Gastroesophageal sphincter (tissue), 4 donors: ENCODE measurements around the gene IL34. TPM values are rescaled to one million over a fixed set of nuclear protein-coding genes. Genes with fewer than 3 reads are reported as not detected.

Experiments
- ATAC-seq: fragments of 150-250 bp; one replicate; pipeline ENCODE4 v1.9.1; 2016; ENCODE audit warnings: mild to moderate bottlenecking, moderate library complexity
- H3K27ac ChIP-seq, 4 donors: fragments of 200-600 bp; sonication (generic) in 3 of 4; 1 replicate in 3 of 4; 2 replicates in 1 of 4; pipeline ENCODE4 v1.5.1; 2016 to 2019
- H3K27me3 ChIP-seq: fragments of 200-600 bp; sonication (generic); one replicate; pipeline ENCODE4 v1.5.1; 2019
- H3K36me3 ChIP-seq, 2 donors: fragments of 200-600 bp; sonication (generic); one replicate each; pipeline ENCODE4 v1.5.1; 2019; ENCODE audit warnings: control low read depth in 1 of 2
- H3K4me1 ChIP-seq, 3 donors: fragments of 200-600 bp; sonication (generic); 1 replicate in 2 of 3; 2 replicates in 1 of 3; pipeline ENCODE4 v1.5.1; 2016 to 2019; ENCODE audit warnings: control low read depth in 2 of 3
- H3K4me3 ChIP-seq, 2 donors: fragments of 200-600 bp; sonication (generic); one replicate each; pipeline ENCODE4 v1.5.1; 2019; ENCODE audit warnings: mild to moderate bottlenecking in 1 of 2, moderate library complexity in 1 of 2
- H3K9me3 ChIP-seq, 3 donors: fragments of 200-600 bp; sonication (generic); one replicate each; pipeline ENCODE4 v1.5.1; 2017 to 2019; ENCODE audit warnings: control low read depth in 2 of 3
- CTCF ChIP-seq, 4 experiments: fragments of 200-600 bp in 2 of 4; fragments of 450-650 bp in 2 of 4; sonication (generic) in 1 of 4; IDR thresholded peaks; one replicate each; pipeline ENCODE4 v1.5.1; 2017 to 2019; ENCODE audit warnings: antibody characterized with exemption in 4 of 4, mild to moderate bottlenecking in 2 of 4, moderate library complexity in 2 of 4
- EP300 ChIP-seq: sonication (generic); formaldehyde crosslinking; IDR thresholded peaks from one replicate; pipeline ENCODE4 v1.6.1; 2017; ENCODE audit warnings: antibody characterized with exemption, mild to moderate bottlenecking
- POLR2A ChIP-seq, 2 donors: fragments of 450-650 bp; IDR thresholded peaks; one replicate each; pipeline ENCODE4 v1.6.1; 2017; ENCODE audit warnings: antibody characterized with exemption in 2 of 2, mild to moderate bottlenecking in 2 of 2, moderate library complexity in 1 of 2
- POLR2AphosphoS5 ChIP-seq: sonication (generic); formaldehyde crosslinking; IDR thresholded peaks from one replicate; pipeline ENCODE4 v1.6.1; 2017; ENCODE audit warnings: antibody characterized with exemption
- WGBS, 2 donors: methylation state at CpG; one replicate each; pipeline ENCODE4 v1.1.5; 2018; ENCODE audit warnings: low coverage in 1 of 2; 5-methylcytosine and 5-hydroxymethylcytosine counted together
- total RNA-seq, 4 donors: library from RNA; depleted of rRNA; stranded (reverse); fragments of >200 nt; gene quantifications; one replicate each; pipeline ENCODE4 v1.1.0, GENCODE V29; 2016

IL34 gene
- total RNA-seq, 4 donors from 2014 or later, result 1.6 to 4.1 (median 2.8) TPM

- TF ChIP-seq POLR2A (IDR thresholded peaks at IDR 0.05), result no peak
- no peak for TF ChIP-seq CTCF (IDR thresholded peaks at IDR 0.05)
- no peak for TF ChIP-seq POLR2AphosphoS5
- TF ChIP-seq EP300, result no peak
- no peaks in the 10 kb centered on the region for H3K9me3 ChIP-seq
- H3K4me3 ChIP-seq, result no peak overlapping the region
- H3K36me3 ChIP-seq, result no peaks in the 10 kb centered on the region
- 88 to 92% methylated on average over 2 to 4 of the region's 4 CpGs for WGBS, 2 donors
- H3K27me3 ChIP-seq, result no peaks in the 10 kb centered on the region
- no peak for ATAC-seq
- H3K4me1 ChIP-seq, result peaks cover 0 to 8% (median 0%) of the 10 kb centered on the region in 3 donors
- H3K27ac ChIP-seq, result peak overlapping the region in 2 of 4 donors; percentile 65 to 66
Measured at GRCh38 chr16:70653406-70653805, 7.0 kb downstream of the IL34 start.

GRCh38 chr16:70653809-70654771 lies 7.7 kb downstream of the IL34 start:
- 1 to 2% methylated on average over 12 of the region's 35 CpGs for WGBS, 2 donors
- no peak for TF ChIP-seq EP300
- peak in 3 of 4 experiments; percentile 90 to 98 (median 96) for TF ChIP-seq CTCF (IDR thresholded peaks at IDR 0.05)
- TF ChIP-seq POLR2A (IDR thresholded peaks at IDR 0.05), result no peak
- peak; percentile 82 for TF ChIP-seq POLR2AphosphoS5
- no peaks in the 10 kb centered on the region for H3K36me3 ChIP-seq

GRCh38 chr16:70656065-70656711 lies 9.8 kb downstream of the IL34 start:
- Histone ChIP-seq H3K27ac (no peak overlapping the region), H3K27me3 (no peaks in the 10 kb centered on the region), H3K4me1 (peaks cover 0 to 18% (median 0%) of the 10 kb centered on the region in 3 donors), H3K4me3 (no peak overlapping the region), H3K9me3 (no peaks in the 10 kb centered on the region), H3K36me3 (no peaks in the 10 kb centered on the region)
- whole genome bisulfite sequencing, 2 donors, result 78 to 92% methylated on average over 2 to 3 of the region's 8 CpGs
- no peak for TF ChIP-seq CTCF (IDR thresholded peaks at IDR 0.05)
- TF ChIP-seq POLR2A (IDR thresholded peaks at IDR 0.05), result no peak
- TF ChIP-seq EP300, result no peak
- TF ChIP-seq POLR2AphosphoS5, result no peak
- no peak for ATAC-seq

More at GRCh38 chr16:70653809-70654771, 7.7 kb downstream of the IL34 start:
- Histone ChIP-seq H3K4me3 (peak overlapping the region in 1 of 2 donors; percentile 30), H3K27me3 (no peaks in the 10 kb centered on the region), H3K9me3 (no peaks in the 10 kb centered on the region), H3K4me1 (peaks cover 0 to 8% (median 0%) of the 10 kb centered on the region in 3 donors), H3K27ac (peak overlapping the region in 3 of 4 donors; percentile 41 to 66 (median 65))
- peak; percentile 77 for ATAC-seq

GRCh38 chr16:70656712-70657263 lies 10.4 kb downstream of the IL34 start:
- Histone ChIP-seq H3K27ac (no peak overlapping the region), H3K4me1 (peaks cover 0 to 24% (median 0%) of the 10 kb centered on the region in 3 donors), H3K36me3 (no peaks in the 10 kb centered on the region), H3K27me3 (no peaks in the 10 kb centered on the region), H3K9me3 (no peaks in the 10 kb centered on the region), H3K4me3 (no peak overlapping the region)
- ATAC-seq, result no peak
- TF ChIP-seq POLR2A (IDR thresholded peaks at IDR 0.05) (no peak), EP300 (no peak), CTCF (IDR thresholded peaks at IDR 0.05) (no peak), POLR2AphosphoS5 (no peak)
- 77 to 80% methylated on average over 4 to 6 of the region's 22 CpGs for WGBS, 2 donors
